Hepatocyte (in vitro differentiated cells): Measurements from ENCODE around the gene USP11. TPM values are rescaled to one million over a fixed set of nuclear protein-coding genes. Genes with fewer than 3 reads are reported as not detected.

Source experiments
- DNase-seq: peaks from one replicate; pipeline ENCODE4 v3.0.0-alpha.2; 2016; ENCODE audit warnings: low spot score
- H2AFZ ChIP-seq: fragments of 200-600 bp; sonication (generic); 2 replicates; pipeline ENCODE4 v1.6.0; 2016; ENCODE audit warnings: antibody characterized with exemption, mild to moderate bottlenecking
- H3K27ac ChIP-seq: fragments of 200-600 bp; sonication (generic); 2 replicates; pipeline ENCODE4 v1.5.1; 2016; ENCODE audit warnings: mild to moderate bottlenecking
- H3K27me3 ChIP-seq: fragments of 200-600 bp; sonication (generic); 2 replicates; pipeline ENCODE4 v1.6.1; 2016
- H3K36me3 ChIP-seq: fragments of 200-600 bp; sonication (generic); replicated peaks from 2 replicates; pipeline ENCODE4 v1.5.1; 2016; ENCODE audit warnings: low read depth; ENCODE audit not compliant: insufficient read depth
- H3K4me1 ChIP-seq: fragments of 200-600 bp; sonication (generic); 2 replicates; pipeline ENCODE4 v1.5.1; 2016; ENCODE audit warnings: mild to moderate bottlenecking, moderate library complexity; ENCODE audit not compliant: insufficient read depth
- H3K4me2 ChIP-seq: fragments of 200-600 bp; sonication (generic); 2 replicates; pipeline ENCODE4 v1.6.0; 2016
- H3K4me3 ChIP-seq: fragments of 200-600 bp; sonication (generic); 2 replicates; pipeline ENCODE4 v1.5.1; 2016; ENCODE audit warnings: mild to moderate bottlenecking
- H3K79me2 ChIP-seq: fragments of 200-600 bp; sonication (generic); 2 replicates; pipeline ENCODE4 v1.6.0; 2017; ENCODE audit warnings: mild to moderate bottlenecking
- H3K9me2 ChIP-seq: fragments of 200-600 bp; sonication (generic); replicated peaks from 2 replicates; pipeline ENCODE4 v1.6.0; 2017; ENCODE audit warnings: mild to moderate bottlenecking; ENCODE audit not compliant: insufficient read depth
- H3K9me3 ChIP-seq: fragments of 200-600 bp; sonication (generic); 2 replicates; pipeline ENCODE4 v1.5.1; 2016; ENCODE audit warnings: low read depth, mild to moderate bottlenecking
- H4K20me1 ChIP-seq: fragments of 200-600 bp; sonication (generic); 2 replicates; pipeline ENCODE4 v1.6.0; 2016; ENCODE audit warnings: mild to moderate bottlenecking; ENCODE audit not compliant: insufficient read depth, poor library complexity, severe bottlenecking
- CTCF ChIP-seq: fragments of 200-600 bp; sonication (generic); IDR thresholded peaks from 2 replicates; pipeline ENCODE4 v1.5.1; 2016; ENCODE audit warnings: antibody characterized with exemption, mild to moderate bottlenecking; ENCODE audit not compliant: poor library complexity
- EZH2 ChIP-seq: fragments of 200-600 bp; sonication (generic); IDR thresholded peaks from 2 replicates; pipeline ENCODE4 v1.6.1; 2016; ENCODE audit warnings: antibody characterized with exemption, mild to moderate bottlenecking, borderline replicate concordance
- EZH2phosphoT487 ChIP-seq: fragments of 200-600 bp; sonication (generic); IDR thresholded peaks from one replicate; pipeline ENCODE4 v1.6.1; 2018; ENCODE audit warnings: antibody characterized with exemption, mild to moderate bottlenecking, low read depth, moderate library complexity; ENCODE audit not compliant: unreplicated experiment, severe bottlenecking
- WGBS: methylation state at CpG from one replicate; pipeline ENCODE4 v1.1.6; 2016; ENCODE audit warnings: low lambda C conversion rate; ENCODE audit errors: missing lambda C conversion rate; 5-methylcytosine and 5-hydroxymethylcytosine counted together
- polyA plus RNA-seq: library from polyadenylated mRNA; unstranded; fragments of >200 nt; fragmentation: Nextera tagmentation; extraction: Ambion mirVana; gene quantifications from 2 replicates; pipeline ENCODE4 v1.2.1, GENCODE V29; 2016
- total RNA-seq: library from RNA; depleted of rRNA; stranded (reverse); fragments of >200 nt; gene quantifications from 2 replicates; pipeline ENCODE4 v1.2.3, GENCODE V29; 2014

The USP11 gene
- total and polyA plus RNA-seq, 2 experiments from 2014 or later, result 89.2 to 199 TPM

DNA sequence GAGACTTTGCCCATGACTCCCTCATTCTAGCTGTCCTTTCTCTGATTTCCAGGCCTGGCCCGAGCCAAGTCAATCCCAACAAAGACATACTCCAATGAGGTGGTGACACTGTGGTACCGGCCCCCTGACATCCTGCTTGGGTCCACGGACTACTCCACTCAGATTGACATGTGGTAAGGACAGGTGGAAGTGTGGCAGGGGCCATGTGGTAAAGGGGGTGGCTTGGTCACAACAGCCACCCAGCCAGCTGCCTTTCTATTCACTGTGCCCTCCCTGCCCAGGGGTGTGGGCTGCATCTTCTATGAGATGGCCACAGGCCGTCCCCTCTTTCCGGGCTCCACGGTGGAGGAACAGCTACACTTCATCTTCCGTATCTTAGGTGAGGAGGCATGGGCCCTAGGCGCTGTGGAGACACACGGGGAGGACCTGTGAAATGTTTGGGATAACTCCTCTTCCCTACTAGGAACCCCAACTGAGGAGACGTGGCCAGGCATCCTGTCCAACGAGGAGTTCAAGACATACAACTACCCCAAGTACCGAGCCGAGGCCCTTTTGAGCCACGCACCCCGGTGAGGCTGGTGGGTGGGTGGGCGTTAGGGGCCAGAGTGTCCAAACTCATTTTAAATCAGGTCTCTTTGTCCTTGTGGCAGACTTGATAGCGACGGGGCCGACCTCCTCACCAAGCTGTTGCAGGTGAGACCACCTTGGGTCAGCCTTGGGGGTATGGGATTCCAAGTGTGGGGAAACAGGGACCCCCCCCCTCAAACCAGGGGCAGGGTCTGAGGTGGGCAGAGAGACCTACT, 6.1 kb upstream of the USP11 start:
- H3K36me3 ChIP-seq, result no peaks in the 10 kb centered on the region

DNA sequence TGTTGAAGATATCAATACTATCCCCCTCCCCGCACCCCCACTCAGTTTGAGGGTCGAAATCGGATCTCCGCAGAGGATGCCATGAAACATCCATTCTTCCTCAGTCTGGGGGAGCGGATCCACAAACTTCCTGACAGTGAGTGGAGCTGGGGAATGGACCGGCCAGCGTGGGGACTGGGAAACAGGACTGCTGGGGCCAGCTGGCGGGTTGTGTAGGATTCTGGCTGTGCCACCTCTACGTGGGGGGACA, 5.5 kb upstream of the USP11 start:
- no peaks in the 10 kb centered on the region for H3K36me3 ChIP-seq
- H3K79me2 ChIP-seq, result peaks cover 8% of the 10 kb centered on the region
- peaks cover 11% of the 10 kb centered on the region for H4K20me1 ChIP-seq
- no peaks in the 10 kb centered on the region for H3K27me3 ChIP-seq
- H3K9me3 ChIP-seq, result no peaks in the 10 kb centered on the region
- DNase-seq, result no peak
- no peak overlapping the region for H3K4me2 ChIP-seq
- H3K9me2 ChIP-seq, result no peaks in the 10 kb centered on the region
- no peak overlapping the region for H3K27ac ChIP-seq
- no peak overlapping the region for H3K4me3 ChIP-seq
- peaks cover 5% of the 10 kb centered on the region for H3K4me1 ChIP-seq
- WGBS, result 96% methylated on average over 9 of the region's 9 CpGs
- H2AFZ ChIP-seq, result no peak overlapping the region
- TF ChIP-seq EZH2phosphoT487 (no peak), CTCF (no peak), EZH2 (no peak)

More for the DNA sequence above, 6.1 kb upstream of the USP11 start:
- WGBS, result 99% methylated on average over 17 of the region's 19 CpGs
- H3K9me3 ChIP-seq, result no peaks in the 10 kb centered on the region
- no peaks in the 10 kb centered on the region for H3K4me1 ChIP-seq
- no peak for TF ChIP-seq CTCF
- no peak for TF ChIP-seq EZH2
- no peak for TF ChIP-seq EZH2phosphoT487
- no peak overlapping the region for H3K4me3 ChIP-seq
- no peaks in the 10 kb centered on the region for H3K27me3 ChIP-seq
- no peak for DNase-seq
- H3K4me2 ChIP-seq, result no peak overlapping the region
- peaks cover 17% of the 10 kb centered on the region for H4K20me1 ChIP-seq
- H3K27ac ChIP-seq, result no peak overlapping the region
- no peak overlapping the region for H2AFZ ChIP-seq
- H3K79me2 ChIP-seq, result peaks cover 13% of the 10 kb centered on the region
- no peaks in the 10 kb centered on the region for H3K9me2 ChIP-seq

DNA sequence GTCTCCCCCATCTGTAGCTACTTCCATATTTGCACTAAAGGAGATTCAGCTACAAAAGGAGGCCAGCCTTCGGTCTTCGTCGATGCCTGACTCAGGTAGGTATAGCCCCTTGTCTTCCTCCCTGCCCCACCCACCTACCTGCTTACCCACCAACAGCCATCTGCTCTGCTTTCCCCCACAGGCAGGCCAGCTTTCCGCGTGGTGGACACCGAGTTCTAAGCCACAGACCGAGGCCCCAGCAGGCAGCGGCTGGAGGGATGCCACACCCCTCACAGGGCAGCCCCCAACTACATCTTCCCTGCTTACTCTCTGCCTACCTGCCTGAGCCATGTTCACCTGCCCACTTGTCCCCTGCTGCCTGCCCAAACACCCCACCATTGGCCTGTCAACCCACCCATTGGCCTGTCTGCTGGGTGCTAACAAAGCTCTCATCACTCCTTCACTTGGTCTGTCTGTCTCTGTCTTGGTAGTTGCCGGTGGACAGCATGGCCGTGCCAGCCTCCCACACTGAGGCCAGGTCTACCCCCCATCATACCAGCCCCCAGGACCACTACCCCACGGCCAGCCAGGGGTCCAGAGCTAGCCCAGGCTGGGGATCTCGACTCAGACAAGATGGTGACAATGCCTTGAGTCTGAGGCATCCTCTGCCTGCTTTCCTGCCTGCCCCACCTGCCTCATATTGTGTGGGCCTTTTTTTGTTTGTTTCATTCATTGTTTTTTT, 4.1 kb upstream of the USP11 start:
- Histone ChIP-seq H3K36me3 (no peaks in the 10 kb centered on the region), H3K9me2 (no peaks in the 10 kb centered on the region), H3K27ac (no peak overlapping the region), H3K4me3 (no peak overlapping the region), H3K4me2 (no peak overlapping the region), H3K27me3 (no peaks in the 10 kb centered on the region), H2AFZ (no peak overlapping the region), H3K4me1 (peaks cover 9% of the 10 kb centered on the region), H3K79me2 (peaks cover under 1% of the 10 kb centered on the region), H3K9me3 (no peaks in the 10 kb centered on the region), H4K20me1 (peaks cover 2% of the 10 kb centered on the region)
- 96% methylated on average over 12 of the region's 12 CpGs for WGBS
- DNase-seq, result no peak
- TF ChIP-seq EZH2phosphoT487 (no peak), EZH2 (no peak), CTCF (no peak)
